ENCODE measurements around the gene DCAF17. TPM values are rescaled to one million over a fixed set of nuclear protein-coding genes. Genes with fewer than 3 reads are reported as not detected.

DCAF17 gene
- total and polyA plus RNA-seq, 2 donors (not counting 1 experiment from before 2014, with no cell fraction given): 8.8 to 29.4 TPM

DNA sequence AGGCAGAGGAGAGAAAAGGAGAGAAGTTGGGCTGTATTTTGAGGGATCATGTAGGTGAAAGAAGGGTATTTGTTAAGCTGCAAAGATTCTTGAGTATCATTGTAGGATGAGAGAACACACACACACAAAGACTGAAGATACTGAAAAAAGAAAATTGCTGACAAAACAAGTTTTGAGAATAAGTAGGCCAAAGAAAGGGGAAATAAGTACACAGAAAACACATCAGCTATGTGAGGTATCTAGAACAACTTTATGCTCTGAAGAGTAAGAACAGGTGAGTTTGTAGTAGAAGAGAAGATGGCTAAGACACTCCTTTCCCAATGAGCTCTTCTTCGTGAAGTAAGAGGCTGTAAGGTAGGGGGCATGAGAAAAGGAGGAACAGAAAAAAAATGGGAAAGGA is 28.5 kb upstream of the DCAF17 start:
- DNase-seq (no peak), ATAC-seq (ENCODE audit: low read depth) (peak; percentile 8)
- no peaks in the 10 kb centered on the region for H4K20me1 ChIP-seq (ENCODE audit: control insufficient read depth, insufficient read depth, low read length, poor library complexity, severe bottlenecking)
- TF ChIP-seq, protein P1, sequence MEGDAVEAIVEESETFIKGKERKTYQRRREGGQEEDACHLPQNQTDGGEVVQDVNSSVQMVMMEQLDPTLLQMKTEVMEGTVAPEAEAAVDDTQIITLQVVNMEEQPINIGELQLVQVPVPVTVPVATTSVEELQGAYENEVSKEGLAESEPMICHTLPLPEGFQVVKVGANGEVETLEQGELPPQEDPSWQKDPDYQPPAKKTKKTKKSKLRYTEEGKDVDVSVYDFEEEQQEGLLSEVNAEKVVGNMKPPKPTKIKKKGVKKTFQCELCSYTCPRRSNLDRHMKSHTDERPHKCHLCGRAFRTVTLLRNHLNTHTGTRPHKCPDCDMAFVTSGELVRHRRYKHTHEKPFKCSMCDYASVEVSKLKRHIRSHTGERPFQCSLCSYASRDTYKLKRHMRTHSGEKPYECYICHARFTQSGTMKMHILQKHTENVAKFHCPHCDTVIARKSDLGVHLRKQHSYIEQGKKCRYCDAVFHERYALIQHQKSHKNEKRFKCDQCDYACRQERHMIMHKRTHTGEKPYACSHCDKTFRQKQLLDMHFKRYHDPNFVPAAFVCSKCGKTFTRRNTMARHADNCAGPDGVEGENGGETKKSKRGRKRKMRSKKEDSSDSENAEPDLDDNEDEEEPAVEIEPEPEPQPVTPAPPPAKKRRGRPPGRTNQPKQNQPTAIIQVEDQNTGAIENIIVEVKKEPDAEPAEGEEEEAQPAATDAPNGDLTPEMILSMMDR (IDR thresholded peaks at IDR 0.05): no peak
- TF ChIP-seq EZH2 (IDR thresholded peaks at IDR 0.05; ENCODE audit: borderline replicate concordance, insufficient read depth, low read depth, low read length, poor library complexity, severe bottlenecking): no peak
- no peaks in the 10 kb centered on the region for H3K36me3 ChIP-seq (replicated peaks in 1 of 2; ENCODE audit: control extremely low read depth in 1 of 2, control insufficient read depth in 1 of 2, extremely low read depth in 1 of 2, insufficient read depth in 2 of 2, low read length in 1 of 2)
- H3K4me3 ChIP-seq (ENCODE audit: control extremely low read depth in 1 of 5, extremely low read depth in 1 of 5, insufficient read depth in 1 of 5, low read depth in 2 of 5, low read length in 4 of 5): no peak overlapping the region
- peak overlapping the region; percentile 1 for H3K9ac ChIP-seq (ENCODE audit: low read length)
- Mint-ChIP-seq H3K9me3 (ENCODE audit: insufficient read depth) (peaks cover 6% of the 10 kb centered on the region), H3K27me3 (no peaks in the 10 kb centered on the region), H3K27ac (peak overlapping the region; percentile 91), H3K4me3 (peak overlapping the region; percentile 62), H3K4me1 (peaks cover 48% of the 10 kb centered on the region)
- H3K4me1 ChIP-seq (ENCODE audit: control insufficient read depth in 2 of 2, insufficient read depth in 2 of 2, low read length in 2 of 2): peaks cover 34 to 39% of the 10 kb centered on the region in 2 donors
- no CpG with 5 or more reads among the region's 1 CpG for WGBS (ENCODE audit: insufficient coverage)
- H3K27me3 ChIP-seq (replicated peaks in 1 of 4; ENCODE audit: control extremely low read depth in 1 of 4, control insufficient read depth in 3 of 4, insufficient read depth in 4 of 4, low read length in 3 of 4): no peaks in the 10 kb centered on the region
- intact Hi-C loops (cut with micrococcal nuclease): loop anchor here (5.0 kb wide), 1 partner anchor 78 kb away; no protein-coding TSS in a partner anchor
- ChIA-PET POLR2A (interaction anchor here (0.8 to 1.1 kb wide), 3 partner anchors 43 to 84 kb away, joined by 3 to 5 read pairs (median 4); no protein-coding TSS in a partner anchor), CTCF (interaction anchor here (0.6 to 1.4 kb wide), 5 partner anchors 10 to 248 kb away, joined by 3 to 8 read pairs (median 4); no protein-coding TSS in a partner anchor)
- H2AFZ ChIP-seq (ENCODE audit: insufficient read depth, low read depth, low read length, poor library complexity, severe bottlenecking): peak overlapping the region; percentile 22
- peaks cover 0 to 8% (median 4%) of the 10 kb centered on the region in 3 donors for H3K9me3 ChIP-seq (ENCODE audit: control extremely low read depth in 1 of 3, control insufficient read depth in 2 of 3, insufficient read depth in 1 of 3, low read length in 2 of 3)
- peak overlapping the region; percentile 50 for H3K4me2 ChIP-seq (replicated peaks; ENCODE audit: low read depth, low read length, poor library complexity, severe bottlenecking)
- peak overlapping the region; percentile 78 to 93 for H3K27ac ChIP-seq (ENCODE audit: low read length in 2 of 2)
- peaks cover 30% of the 10 kb centered on the region for H3K79me2 ChIP-seq (ENCODE audit: control insufficient read depth, insufficient read depth, low read length)

DNA sequence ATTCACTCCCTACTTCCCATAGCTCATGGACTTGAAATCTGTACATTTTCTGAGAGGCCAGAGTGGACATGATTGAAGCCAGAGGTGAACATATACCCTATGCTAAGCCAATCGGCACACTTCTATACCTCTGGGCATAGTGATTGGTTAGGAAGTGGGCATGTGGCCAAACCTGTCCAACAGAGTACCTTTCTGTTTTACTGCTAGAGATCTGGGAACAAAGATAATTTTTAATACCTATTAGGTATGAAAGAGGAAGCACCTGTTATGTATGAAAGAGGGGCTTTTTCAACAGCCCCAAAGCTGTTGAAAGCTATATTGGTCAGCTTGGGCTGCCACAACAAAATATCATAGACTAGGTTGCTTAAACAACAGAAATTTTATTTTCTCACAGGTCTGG is 28.0 kb upstream of the DCAF17 start:
- TF ChIP-seq, protein P1 (IDR thresholded peaks at IDR 0.05): no peak
- TF ChIP-seq EZH2 (IDR thresholded peaks at IDR 0.05; ENCODE audit: borderline replicate concordance, insufficient read depth, low read depth, low read length, poor library complexity, severe bottlenecking): no peak
- ChIA-PET CTCF (interaction anchor here (0.6 to 1.4 kb wide), 6 partner anchors 10 to 248 kb away, joined by 3 to 8 read pairs (median 4); no protein-coding TSS in a partner anchor), POLR2A (interaction anchor here (0.8 to 1.1 kb wide), 3 partner anchors 43 to 85 kb away, joined by 3 to 5 read pairs (median 4); no protein-coding TSS in a partner anchor)
- Mint-ChIP-seq H3K4me3 (peak overlapping the region; percentile 62), H3K9me3 (ENCODE audit: insufficient read depth) (peaks cover 6% of the 10 kb centered on the region), H3K27me3 (no peaks in the 10 kb centered on the region), H3K27ac (peak overlapping the region; percentile 91), H3K4me1 (peaks cover 48% of the 10 kb centered on the region)
- ATAC-seq (ENCODE audit: low read depth) (peak; percentile 68), DNase-seq (peak; percentile 70)
- H3K4me2 ChIP-seq (replicated peaks; ENCODE audit: low read depth, low read length, poor library complexity, severe bottlenecking): peak overlapping the region; percentile 50
- H3K4me1 ChIP-seq (ENCODE audit: control insufficient read depth in 2 of 2, insufficient read depth in 2 of 2, low read length in 2 of 2): peaks cover 34 to 39% of the 10 kb centered on the region in 2 donors
- H3K79me2 ChIP-seq (ENCODE audit: control insufficient read depth, insufficient read depth, low read length): peaks cover 32% of the 10 kb centered on the region
- peak overlapping the region; percentile 78 to 93 for H3K27ac ChIP-seq (ENCODE audit: low read length in 2 of 2)
- H3K9ac ChIP-seq (ENCODE audit: low read length): peak overlapping the region; percentile 22
- peaks cover 0 to 8% (median 4%) of the 10 kb centered on the region in 3 donors for H3K9me3 ChIP-seq (ENCODE audit: control extremely low read depth in 1 of 3, control insufficient read depth in 2 of 3, insufficient read depth in 1 of 3, low read length in 2 of 3)
- H2AFZ ChIP-seq (ENCODE audit: insufficient read depth, low read depth, low read length, poor library complexity, severe bottlenecking): peak overlapping the region; percentile 22
- no peaks in the 10 kb centered on the region for H3K36me3 ChIP-seq (replicated peaks in 1 of 2; ENCODE audit: control extremely low read depth in 1 of 2, control insufficient read depth in 1 of 2, extremely low read depth in 1 of 2, insufficient read depth in 2 of 2, low read length in 1 of 2)
- intact Hi-C loops (cut with micrococcal nuclease): loop anchor here (5.0 kb wide), 1 partner anchor 79 kb away; no protein-coding TSS in a partner anchor
- no CpG with 5 or more reads among the region's 1 CpG for WGBS (ENCODE audit: insufficient coverage)
- no peaks in the 10 kb centered on the region for H3K27me3 ChIP-seq (replicated peaks in 1 of 4; ENCODE audit: control extremely low read depth in 1 of 4, control insufficient read depth in 3 of 4, insufficient read depth in 4 of 4, low read length in 3 of 4)
- peak overlapping the region in 1 of 5 experiments; percentile 1 for H3K4me3 ChIP-seq (ENCODE audit: control extremely low read depth in 1 of 5, extremely low read depth in 1 of 5, insufficient read depth in 1 of 5, low read depth in 2 of 5, low read length in 4 of 5)
- H4K20me1 ChIP-seq (ENCODE audit: control insufficient read depth, insufficient read depth, low read length, poor library complexity, severe bottlenecking): no peaks in the 10 kb centered on the region
